Stimulated activated CD8-positive, alpha-beta memory T cell treated with anti-CD3 and anti-CD28 coated beads, Interleukin-2, amount 100 ng/mL, for 1 hour (primary cell): ENCODE measurements around the gene CCL16.
"Not testable (repeated sequence)": the region's sequence is repeated elsewhere in the genome, so short reads cannot be mapped to it uniquely, and the experiment has no call there.

ENCODE experiments used
- DNase-seq, 2 donors: peaks; one replicate each; pipeline ENCODE4 v3.0.0-alpha.2; 2020; ENCODE audit warnings: low read depth in 2 of 2

The CCL16 gene

DNA sequence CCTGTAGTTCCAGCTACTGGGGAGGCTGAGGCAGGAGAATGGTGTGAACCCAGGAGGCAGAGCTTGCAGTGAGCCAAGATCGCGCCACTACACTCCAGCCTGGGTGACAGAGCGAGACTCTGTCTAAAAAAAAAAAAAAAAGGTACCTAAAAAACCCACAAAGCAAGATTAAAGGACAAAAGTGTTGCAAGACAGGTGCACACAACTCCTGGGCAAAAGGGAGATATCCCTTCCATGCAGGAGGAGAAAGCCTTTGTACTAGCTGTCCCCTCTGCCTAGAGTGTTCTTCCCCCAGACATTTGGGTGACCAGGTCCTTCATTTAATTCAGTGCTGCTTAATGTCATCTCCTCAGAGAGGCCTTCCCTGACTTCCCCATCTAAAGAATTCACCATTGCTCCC is 42.8 kb downstream of the CCL16 start:
- not testable (repeated sequence) for DNase-seq

DNA sequence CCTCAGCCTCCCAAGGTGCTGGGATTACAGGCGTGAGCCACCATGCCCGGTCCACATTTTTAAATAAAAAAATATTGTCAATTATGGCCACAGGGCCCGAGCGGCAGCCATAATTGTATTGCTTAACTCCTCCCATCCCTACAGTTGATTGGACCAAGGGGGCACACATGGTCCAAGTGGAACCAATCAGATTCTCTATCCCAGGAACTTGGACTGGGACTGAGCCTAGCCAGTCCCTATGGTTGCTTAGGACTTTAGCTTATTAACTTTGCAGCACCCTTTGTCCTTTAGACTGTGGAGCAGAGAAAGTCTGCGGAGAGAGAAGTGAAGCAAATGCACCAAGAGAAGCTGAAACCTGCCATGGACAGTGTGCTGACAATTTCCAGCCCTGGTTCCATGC is 45.2 kb downstream of the CCL16 start:
- DNase-seq: no peak

GRCh38 chr17:35934760-35935159 is 46.5 kb downstream of the CCL16 start:
- DNase-seq: no peak

DNA sequence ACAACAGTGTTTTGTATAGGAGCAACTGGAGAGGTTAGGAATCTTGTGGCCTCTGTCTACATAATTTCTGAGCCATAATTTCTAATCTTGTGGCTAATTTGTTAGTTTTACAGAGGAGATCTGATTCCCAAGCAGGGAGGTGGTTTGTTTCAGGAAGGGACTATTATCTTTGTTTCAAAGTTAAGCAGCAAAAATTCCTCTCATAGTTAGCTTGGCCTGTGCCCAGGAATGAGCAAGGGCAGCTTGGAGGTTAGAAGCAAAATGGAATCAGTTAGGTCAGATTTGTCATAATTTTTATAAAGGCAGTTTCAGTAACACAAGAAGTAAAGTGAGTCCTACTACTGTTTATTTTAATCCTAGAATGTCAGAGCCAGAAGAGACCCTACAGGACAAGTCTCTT is 48.7 kb downstream of the CCL16 start:
- no peak for DNase-seq

DNA sequence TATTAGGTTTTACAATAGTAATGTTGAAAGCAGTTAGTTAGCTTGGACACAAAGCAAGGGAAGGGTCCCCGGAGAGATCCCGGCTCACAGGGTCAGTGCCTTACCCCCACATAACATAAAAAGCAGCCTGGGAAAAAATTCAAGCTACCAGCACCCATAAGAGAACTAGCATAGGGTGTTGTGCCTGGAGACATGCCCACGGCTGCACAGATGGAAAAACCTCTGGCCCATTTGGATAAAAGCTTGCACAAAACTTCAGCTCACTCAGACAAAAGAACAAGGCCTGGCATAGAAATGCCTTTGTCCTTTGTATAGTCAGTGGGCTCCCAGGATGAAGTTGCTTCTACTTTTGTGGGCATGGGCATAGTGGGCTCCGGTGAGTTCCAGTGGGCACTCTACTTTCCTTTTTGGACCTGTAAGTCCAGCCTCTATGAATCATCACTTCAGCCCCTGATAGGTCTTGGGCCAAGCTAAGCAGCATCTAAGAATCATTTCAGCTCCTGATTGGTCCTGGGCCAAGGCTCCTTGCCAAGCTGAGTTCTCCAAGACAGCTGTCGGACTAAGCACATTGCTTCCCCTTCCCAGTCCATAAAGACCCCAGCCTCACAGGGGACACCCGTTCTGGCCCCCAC is 49.4 kb downstream of the CCL16 start:
- no peak for DNase-seq

GRCh38 chr17:35930211-35931065 is 50.9 kb downstream of the CCL16 start, which contains the start of gene RDM1:
Gene RDM1, minus strand, starts transcription at chr17:35930773. Its CDS starts 46 bp downstream, at chr17:35930727.
- peak; percentile 61 for DNase-seq

DNA sequence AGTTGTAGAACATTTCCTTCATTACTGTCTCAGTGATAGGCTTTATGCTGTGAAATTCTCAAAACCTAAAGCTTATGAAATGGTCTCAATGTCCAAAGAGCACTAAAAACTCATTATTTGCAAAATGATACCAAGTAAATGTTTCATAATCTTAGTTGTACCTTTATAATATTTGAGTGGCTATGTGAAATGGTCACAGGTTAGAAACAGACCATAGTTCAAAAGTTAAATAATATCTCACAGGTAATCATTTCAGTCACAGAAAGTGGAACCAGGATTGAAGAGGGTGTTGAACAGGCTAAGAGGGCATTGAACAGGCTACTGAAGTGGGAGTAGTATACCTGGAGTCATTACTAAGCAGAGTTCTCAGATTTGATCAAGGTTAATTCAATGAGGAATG is 53.6 kb downstream of the CCL16 start:
- no peak for DNase-seq
